Ishikawa (cell line): ENCODE measurements around the gene CPXM1.

Experiments
- CEBPB ChIP-seq: IDR thresholded peaks from 2 replicates; pipeline ENCODE4 v1.6.1; 2012
- CREB1 ChIP-seq: IDR thresholded peaks from 2 replicates; pipeline ENCODE4 v1.6.1; 2012; ENCODE audit warnings: low read depth
- EGR1 ChIP-seq: IDR thresholded peaks from 2 replicates; pipeline ENCODE4 v1.6.1; 2012
- EP300 ChIP-seq: IDR thresholded peaks from 2 replicates; pipeline ENCODE4 v1.6.1; 2012; ENCODE audit warnings: borderline replicate concordance
- FOXM1 ChIP-seq: IDR thresholded peaks from 2 replicates; pipeline ENCODE4 v1.6.1; 2012; ENCODE audit warnings: low read depth, borderline replicate concordance
- NFIC ChIP-seq: IDR thresholded peaks from 2 replicates; pipeline ENCODE4 v1.6.1; 2012
- RAD21 ChIP-seq: IDR thresholded peaks from 2 replicates; pipeline ENCODE4 v1.6.1; 2012; ENCODE audit warnings: low read depth
- TAF1 ChIP-seq: IDR thresholded peaks from 2 replicates; pipeline ENCODE4 v1.6.1; 2012; ENCODE audit warnings: low read depth, mild to moderate bottlenecking
- TCF12 ChIP-seq: IDR thresholded peaks from 2 replicates; pipeline ENCODE4 v1.6.1; 2012; ENCODE audit warnings: low read depth
- TEAD4 ChIP-seq: IDR thresholded peaks from 2 replicates; pipeline ENCODE4 v1.6.1; 2012
- USF1 ChIP-seq: IDR thresholded peaks from 2 replicates; pipeline ENCODE4 v1.6.1; 2012
- YY1 ChIP-seq: IDR thresholded peaks from 2 replicates; pipeline ENCODE4 v1.6.1; 2012; ENCODE audit warnings: low read depth
- ZBTB7A ChIP-seq: IDR thresholded peaks from 2 replicates; pipeline ENCODE4 v1.6.1; 2012; ENCODE audit warnings: low read depth
- TF ChIP-seq, protein P1 (sequence below): IDR thresholded peaks from 2 replicates; pipeline ENCODE4 v1.6.1; 2012
- TF ChIP-seq, protein P2 (sequence below): IDR thresholded peaks from 2 replicates; pipeline ENCODE4 v1.6.1; 2012; ENCODE audit warnings: low read depth, mild to moderate bottlenecking

Gene CPXM1

GRCh38 chr20:2794202-2794748 lies 6.2 kb downstream of the CPXM1 start:
- TF ChIP-seq NFIC: no peak
- TF ChIP-seq USF1: no peak
- TF ChIP-seq TAF1: no peak
- TF ChIP-seq TCF12: no peak

DNA sequence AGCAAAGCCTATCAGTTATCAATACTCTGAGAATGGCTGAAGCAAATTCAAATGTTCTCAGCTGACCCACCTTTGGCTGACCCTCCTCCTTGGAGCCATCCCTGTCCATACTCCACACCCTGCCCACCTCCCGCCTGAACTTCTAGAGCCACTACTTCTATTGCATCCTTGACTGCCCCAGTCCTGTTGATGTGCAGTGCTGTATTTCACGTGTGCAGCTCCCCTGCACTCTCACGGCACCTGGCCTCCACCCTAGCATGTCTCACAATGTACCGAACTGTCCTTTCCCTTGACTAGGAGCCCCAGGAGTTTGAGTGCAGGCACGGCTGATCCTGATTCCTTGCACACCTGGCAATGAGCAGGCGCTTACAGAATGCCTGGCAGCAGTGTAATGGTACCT lies 7.0 kb downstream of the CPXM1 start:
- TF ChIP-seq USF1 (no peak), EP300 (no peak), TCF12 (no peak), CREB1 (no peak), FOXM1 (no peak), RAD21 (no peak), ZBTB7A (no peak), TEAD4 (no peak), CEBPB (no peak), EGR1 (no peak), NFIC (no peak), YY1 (no peak), TAF1 (no peak)
- TF ChIP-seq, protein P1, sequence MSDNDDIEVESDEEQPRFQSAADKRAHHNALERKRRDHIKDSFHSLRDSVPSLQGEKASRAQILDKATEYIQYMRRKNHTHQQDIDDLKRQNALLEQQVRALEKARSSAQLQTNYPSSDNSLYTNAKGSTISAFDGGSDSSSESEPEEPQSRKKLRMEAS: no peak
- TF ChIP-seq, protein P2, sequence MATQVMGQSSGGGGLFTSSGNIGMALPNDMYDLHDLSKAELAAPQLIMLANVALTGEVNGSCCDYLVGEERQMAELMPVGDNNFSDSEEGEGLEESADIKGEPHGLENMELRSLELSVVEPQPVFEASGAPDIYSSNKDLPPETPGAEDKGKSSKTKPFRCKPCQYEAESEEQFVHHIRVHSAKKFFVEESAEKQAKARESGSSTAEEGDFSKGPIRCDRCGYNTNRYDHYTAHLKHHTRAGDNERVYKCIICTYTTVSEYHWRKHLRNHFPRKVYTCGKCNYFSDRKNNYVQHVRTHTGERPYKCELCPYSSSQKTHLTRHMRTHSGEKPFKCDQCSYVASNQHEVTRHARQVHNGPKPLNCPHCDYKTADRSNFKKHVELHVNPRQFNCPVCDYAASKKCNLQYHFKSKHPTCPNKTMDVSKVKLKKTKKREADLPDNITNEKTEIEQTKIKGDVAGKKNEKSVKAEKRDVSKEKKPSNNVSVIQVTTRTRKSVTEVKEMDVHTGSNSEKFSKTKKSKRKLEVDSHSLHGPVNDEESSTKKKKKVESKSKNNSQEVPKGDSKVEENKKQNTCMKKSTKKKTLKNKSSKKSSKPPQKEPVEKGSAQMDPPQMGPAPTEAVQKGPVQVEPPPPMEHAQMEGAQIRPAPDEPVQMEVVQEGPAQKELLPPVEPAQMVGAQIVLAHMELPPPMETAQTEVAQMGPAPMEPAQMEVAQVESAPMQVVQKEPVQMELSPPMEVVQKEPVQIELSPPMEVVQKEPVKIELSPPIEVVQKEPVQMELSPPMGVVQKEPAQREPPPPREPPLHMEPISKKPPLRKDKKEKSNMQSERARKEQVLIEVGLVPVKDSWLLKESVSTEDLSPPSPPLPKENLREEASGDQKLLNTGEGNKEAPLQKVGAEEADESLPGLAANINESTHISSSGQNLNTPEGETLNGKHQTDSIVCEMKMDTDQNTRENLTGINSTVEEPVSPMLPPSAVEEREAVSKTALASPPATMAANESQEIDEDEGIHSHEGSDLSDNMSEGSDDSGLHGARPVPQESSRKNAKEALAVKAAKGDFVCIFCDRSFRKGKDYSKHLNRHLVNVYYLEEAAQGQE: no peak

DNA sequence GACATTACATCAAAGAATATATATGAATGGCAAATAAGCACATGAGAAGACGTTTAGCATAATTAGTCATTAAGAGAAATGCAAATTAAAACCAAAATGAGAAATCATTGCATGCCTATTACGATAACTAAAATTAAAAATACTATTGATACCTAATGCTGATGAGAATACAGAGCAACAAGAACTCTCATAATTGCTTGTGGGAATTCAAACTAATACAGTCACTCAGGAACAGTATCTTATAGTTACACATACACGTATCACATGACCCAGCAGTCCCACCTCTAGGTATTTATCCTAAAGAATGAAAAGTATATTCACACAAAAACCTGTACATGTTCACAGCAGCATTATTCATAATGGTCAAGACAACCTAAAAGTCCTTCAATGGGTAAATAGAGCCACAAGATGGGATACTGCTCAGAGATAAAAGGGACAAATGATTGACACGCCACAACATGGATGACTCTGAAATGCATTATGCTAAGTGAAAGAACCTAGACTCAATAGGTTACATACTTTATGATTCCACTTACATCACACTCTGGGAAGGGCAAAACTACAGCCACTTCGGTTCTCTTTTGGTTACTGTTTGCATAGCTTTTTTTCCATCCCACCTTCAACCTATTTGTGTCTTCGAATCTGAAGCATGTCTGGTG lies 16.4 kb downstream of the CPXM1 start:
- no peak for TF ChIP-seq EP300
- no peak for TF ChIP-seq USF1
- no peak for TF ChIP-seq CREB1
- TF ChIP-seq CEBPB: no peak
- no peak for TF ChIP-seq FOXM1
- TF ChIP-seq TAF1: no peak
- no peak for TF ChIP-seq RAD21
- no peak for TF ChIP-seq YY1

DNA sequence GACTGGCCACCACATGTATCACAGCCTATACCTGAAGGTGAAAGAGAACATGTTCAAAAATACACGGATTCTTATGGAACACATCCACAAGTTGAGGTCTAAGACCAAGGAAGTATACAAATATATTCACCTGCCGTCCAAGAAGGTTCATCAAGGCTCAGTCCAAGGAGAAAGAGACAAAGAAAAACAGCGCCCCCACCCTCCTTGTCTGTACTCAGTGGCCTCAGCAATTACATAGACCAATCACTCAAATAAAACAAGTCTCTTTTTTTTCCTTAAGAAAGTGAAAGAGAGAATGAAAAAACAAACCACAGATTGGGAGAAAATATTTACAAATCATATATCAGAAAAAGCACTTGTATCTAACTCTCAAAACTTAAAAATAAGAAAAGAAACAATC lies 19.5 kb downstream of the CPXM1 start:
- TF ChIP-seq USF1: no peak
- no peak for TF ChIP-seq EGR1
- TF ChIP-seq TEAD4: no peak
- TF ChIP-seq CEBPB: no peak
- TF ChIP-seq EP300: no peak
- TF ChIP-seq TAF1: no peak
- TF ChIP-seq ZBTB7A: no peak
- TF ChIP-seq NFIC: no peak
- no peak for TF ChIP-seq YY1
- no peak for TF ChIP-seq CREB1
- TF ChIP-seq, protein P2: no peak

GRCh38 chr20:2778602-2779321 lies 21.7 kb downstream of the CPXM1 start:
- no peak for TF ChIP-seq EP300
- no peak for TF ChIP-seq NFIC
- TF ChIP-seq FOXM1: no peak
- TF ChIP-seq ZBTB7A: no peak
- TF ChIP-seq EGR1: no peak
- TF ChIP-seq TEAD4: no peak
- no peak for TF ChIP-seq TCF12
- TF ChIP-seq RAD21: no peak
